Stimulated activated memory B cell treated with anti-CD40 and anti-IgM and Interleukin-4, amounts not matched to agents 10 μg/mL and 1 μg/mL and 100 μg/mL, for 72 hours (primary cell): ENCODE measurements around the gene KRTAP4-3.
"Not testable (repeated sequence)": the region's sequence is repeated elsewhere in the genome, so short reads cannot be mapped to it uniquely, and the experiment has no call there.

Experiments
- ATAC-seq: fragments of 150-1000 bp; cut with Tn5 transposase; 2 replicates; pipeline ENCODE4 v1.10.0; 2021
- H3K27ac Mint-ChIP-seq: one replicate; pipeline ENCODE4 v1.8.0; 2022; ENCODE audit warnings: mild to moderate bottlenecking, mixed read lengths
- H3K27me3 Mint-ChIP-seq: one replicate; pipeline ENCODE4 v1.8.0; 2022; ENCODE audit warnings: mixed read lengths
- H3K36me3 Mint-ChIP-seq: one replicate; pipeline ENCODE4 v1.8.0; 2022; ENCODE audit warnings: mixed read lengths
- H3K4me1 Mint-ChIP-seq: one replicate; pipeline ENCODE4 v1.8.0; 2022; ENCODE audit warnings: mixed read lengths
- H3K4me3 Mint-ChIP-seq: one replicate; pipeline ENCODE4 v1.8.0; 2022; ENCODE audit warnings: mild to moderate bottlenecking, moderate library complexity, mixed read lengths
- H3K9me3 Mint-ChIP-seq: one replicate; pipeline ENCODE4 v1.8.0; 2022; ENCODE audit warnings: mixed read lengths

The KRTAP4-3 gene

GRCh38 chr17:41140360-41141131, 27.5 kb downstream of the KRTAP4-3 start, which contains the start of gene KRTAP4-6:
Gene KRTAP4-6, minus strand, starts transcription at chr17:41140544. Its CDS starts 57 bp downstream, at chr17:41140487.
- Mint-ChIP-seq H3K9me3 (peaks cover 33% of the 10 kb centered on the region), H3K36me3 (peaks cover 22% of the 10 kb centered on the region), H3K4me3 (no peak within 1 kb of the TSS), H3K4me1 (no peaks in the 10 kb centered on the region), H3K27me3 (peaks cover 25% of the 10 kb centered on the region), H3K27ac (no peak within 1 kb of the TSS)
- no peak for ATAC-seq

DNA sequence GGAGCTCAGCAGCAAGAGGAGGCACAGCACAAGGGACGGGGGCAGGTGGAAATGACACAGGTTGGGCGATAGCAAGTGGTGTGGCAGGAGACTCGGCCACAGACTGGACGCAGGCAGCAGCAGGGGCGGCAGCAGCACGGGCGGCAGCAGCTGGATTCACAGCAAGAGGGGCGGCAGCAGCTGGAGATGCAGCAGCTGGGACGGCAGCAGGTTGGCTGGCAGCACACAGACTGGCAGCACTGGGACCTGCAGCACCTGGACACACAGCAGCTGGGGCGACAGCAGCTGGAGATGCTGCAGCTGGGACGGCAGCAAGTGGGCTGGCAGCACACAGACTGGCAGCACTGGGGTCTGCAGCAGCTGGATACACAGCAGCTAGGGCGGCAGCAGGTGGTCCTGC, 28.2 kb downstream of the KRTAP4-3 start:
- not testable (repeated sequence) for ATAC-seq, H3K27ac Mint-ChIP-seq, H3K4me1 Mint-ChIP-seq, H3K4me3 Mint-ChIP-seq
- Mint-ChIP-seq H3K27me3 (peaks cover 25% of the 10 kb centered on the region), H3K36me3 (peaks cover 22% of the 10 kb centered on the region), H3K9me3 (peaks cover 33% of the 10 kb centered on the region)

GRCh38 chr17:41133880-41134735, 33.9 kb downstream of the KRTAP4-3 start:
- no peak for ATAC-seq
- Mint-ChIP-seq H3K36me3 (peaks cover 6% of the 10 kb centered on the region), H3K4me1 (peaks cover 9% of the 10 kb centered on the region), H3K27me3 (peaks cover 8% of the 10 kb centered on the region), H3K4me3 (no peak overlapping the region), H3K27ac (no peak overlapping the region), H3K9me3 (peaks cover 10% of the 10 kb centered on the region)

GRCh38 chr17:41131979-41132378, 36.0 kb downstream of the KRTAP4-3 start:
- Mint-ChIP-seq H3K4me3 (no peak overlapping the region), H3K4me1 (peaks cover 9% of the 10 kb centered on the region), H3K27ac (no peak overlapping the region), H3K36me3 (no peaks in the 10 kb centered on the region), H3K9me3 (peaks cover 4% of the 10 kb centered on the region), H3K27me3 (no peaks in the 10 kb centered on the region)
- peak; percentile 76 for ATAC-seq

GRCh38 chr17:41127371-41127770, 40.6 kb downstream of the KRTAP4-3 start:
- no peak for ATAC-seq
- H3K4me1 Mint-ChIP-seq, result peaks cover 29% of the 10 kb centered on the region

GRCh38 chr17:41126412-41126811, 41.6 kb downstream of the KRTAP4-3 start:
- H3K4me1 Mint-ChIP-seq, result peaks cover 21% of the 10 kb centered on the region
- H3K4me3 Mint-ChIP-seq, result no peak overlapping the region
- H3K9me3 Mint-ChIP-seq, result peaks cover 3% of the 10 kb centered on the region
- H3K27ac Mint-ChIP-seq, result no peak overlapping the region
- H3K27me3 Mint-ChIP-seq, result peaks cover 28% of the 10 kb centered on the region
- no peaks in the 10 kb centered on the region for H3K36me3 Mint-ChIP-seq
- no peak for ATAC-seq

More at GRCh38 chr17:41127371-41127770, 40.6 kb downstream of the KRTAP4-3 start:
- Mint-ChIP-seq H3K36me3 (no peaks in the 10 kb centered on the region), H3K9me3 (peaks cover 2% of the 10 kb centered on the region), H3K27me3 (peaks cover 23% of the 10 kb centered on the region), H3K27ac (no peak overlapping the region), H3K4me3 (no peak overlapping the region)

GRCh38 chr17:41125064-41125463, 43.0 kb downstream of the KRTAP4-3 start:
- Mint-ChIP-seq H3K27me3 (peaks cover 28% of the 10 kb centered on the region), H3K4me1 (peaks cover 28% of the 10 kb centered on the region), H3K9me3 (peaks cover 3% of the 10 kb centered on the region), H3K27ac (no peak overlapping the region), H3K4me3 (no peak overlapping the region), H3K36me3 (no peaks in the 10 kb centered on the region)
- ATAC-seq, result no peak

DNA sequence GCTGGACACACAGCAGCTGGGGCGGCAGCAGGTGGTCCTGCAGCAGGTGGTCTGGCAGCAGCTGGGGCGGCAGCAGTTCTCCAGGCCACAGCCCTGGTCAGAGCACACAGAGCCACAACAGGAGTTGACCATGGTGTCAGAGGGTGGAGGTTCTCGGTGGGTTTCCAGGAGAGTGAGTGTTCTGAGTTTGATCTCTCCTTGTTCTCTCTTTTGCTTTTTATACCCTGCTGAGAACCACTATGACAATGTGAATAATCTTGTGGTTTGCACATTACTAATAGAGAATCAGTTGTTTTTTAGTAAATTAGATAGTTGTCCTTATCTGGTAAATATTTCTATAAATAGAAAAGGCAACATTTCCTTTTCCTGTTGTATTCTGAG, 44.0 kb downstream of the KRTAP4-3 start, which contains the start of gene KRTAP4-12:
Gene KRTAP4-12, minus strand, starts transcription at position 192 of the 381 bp plus-strand sequence. Its CDS starts 60 bp downstream, at position 132.
- not testable (repeated sequence) for H3K9me3 Mint-ChIP-seq, H3K4me3 Mint-ChIP-seq, ATAC-seq, H3K27ac Mint-ChIP-seq, H3K36me3 Mint-ChIP-seq
- peaks cover 28% of the 10 kb centered on the region for H3K27me3 Mint-ChIP-seq
- peaks cover 33% of the 10 kb centered on the region for H3K4me1 Mint-ChIP-seq

GRCh38 chr17:41123292-41123990, 44.6 kb downstream of the KRTAP4-3 start:
- not testable (repeated sequence) for H3K4me3 Mint-ChIP-seq, ATAC-seq, H3K9me3 Mint-ChIP-seq, H3K36me3 Mint-ChIP-seq, H3K27ac Mint-ChIP-seq
- Mint-ChIP-seq H3K27me3 (peaks cover 28% of the 10 kb centered on the region), H3K4me1 (peaks cover 33% of the 10 kb centered on the region)

- no peak for ATAC-seq
- Mint-ChIP-seq H3K36me3 (peaks cover 5% of the 10 kb centered on the region), H3K4me3 (no peak overlapping the region), H3K4me1 (peaks cover 44% of the 10 kb centered on the region), H3K9me3 (peaks cover 3% of the 10 kb centered on the region), H3K27ac (no peak overlapping the region), H3K27me3 (peaks cover 40% of the 10 kb centered on the region)
These were observed 46.3 kb downstream of the KRTAP4-3 start for GRCh38 chr17:41121742-41122141.

DNA sequence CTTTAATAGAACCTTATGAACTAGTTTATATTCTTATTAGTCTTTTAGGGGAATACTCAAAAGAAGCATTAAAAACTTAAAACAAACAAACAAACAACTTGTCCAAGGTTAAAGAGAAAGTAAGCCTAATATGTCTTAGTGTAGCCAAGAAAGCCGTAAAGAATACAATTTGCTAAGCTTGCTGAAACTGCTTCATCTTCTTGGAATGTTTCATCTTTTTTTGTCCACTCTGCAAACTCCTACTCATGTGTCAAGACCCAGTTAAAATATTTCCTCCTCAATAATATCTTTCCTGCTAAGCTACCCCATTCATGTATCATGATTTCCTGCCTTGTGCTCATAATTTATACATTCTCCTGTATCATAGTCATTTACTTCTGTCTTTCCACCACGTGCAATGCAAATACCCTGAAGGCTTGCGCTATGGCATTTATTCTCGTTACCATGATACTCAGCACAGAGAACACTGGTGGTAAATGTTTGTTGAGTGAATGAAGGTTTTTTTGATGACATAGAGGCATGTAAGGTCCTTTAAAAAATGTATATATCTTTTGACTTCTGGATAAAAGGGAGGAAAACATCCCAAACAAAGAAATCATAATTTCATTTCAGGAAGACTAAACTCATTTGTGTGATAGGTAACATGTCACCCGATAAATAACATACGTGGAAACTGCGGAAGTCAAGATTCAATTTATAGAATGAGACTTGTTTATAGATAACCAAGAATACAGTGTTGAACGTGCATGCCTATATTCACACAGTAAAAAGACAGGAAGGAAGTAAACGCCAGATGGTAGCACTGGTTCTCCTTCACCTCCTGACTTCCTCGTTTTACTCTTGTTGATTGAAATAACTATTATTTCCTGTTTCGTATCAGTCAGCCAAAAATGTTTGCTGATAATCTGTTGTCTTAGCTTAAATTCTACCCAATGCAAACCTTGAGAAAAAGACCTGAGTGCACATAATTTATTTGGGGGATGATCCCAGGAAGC, 48.0 kb downstream of the KRTAP4-3 start:
- Mint-ChIP-seq H3K4me1 (peaks cover 50% of the 10 kb centered on the region), H3K4me3 (peak overlapping the region; percentile 44), H3K27me3 (peaks cover 41% of the 10 kb centered on the region), H3K27ac (peak overlapping the region; percentile 61)
- H3K9me3 Mint-ChIP-seq, H3K36me3 Mint-ChIP-seq: not testable (repeated sequence)
- ATAC-seq, result peak; percentile 64

DNA sequence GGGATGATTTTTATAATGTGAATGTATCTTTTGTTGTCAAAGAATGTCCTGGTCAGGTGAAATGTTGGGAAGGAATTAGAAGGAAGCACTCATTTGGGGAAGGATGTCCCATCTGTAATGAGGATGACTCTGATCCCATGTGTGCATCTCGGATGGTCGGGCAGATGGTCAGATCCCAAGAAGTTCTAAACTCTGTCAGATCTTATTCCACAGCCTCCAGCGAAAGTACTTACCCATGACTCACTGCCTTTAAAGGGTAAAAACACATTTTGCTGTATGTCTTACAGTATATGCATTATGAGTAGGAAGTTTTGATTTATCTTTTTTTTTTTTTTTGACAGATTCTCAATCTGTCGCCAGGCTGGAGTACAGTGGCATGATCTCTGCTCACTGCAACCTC, 49.3 kb downstream of the KRTAP4-3 start:
- peaks cover 3% of the 10 kb centered on the region for H3K9me3 Mint-ChIP-seq
- peaks cover 39% of the 10 kb centered on the region for H3K4me1 Mint-ChIP-seq
- no peak overlapping the region for H3K4me3 Mint-ChIP-seq
- peaks cover 5% of the 10 kb centered on the region for H3K36me3 Mint-ChIP-seq
- H3K27ac Mint-ChIP-seq, result no peak overlapping the region
- peaks cover 31% of the 10 kb centered on the region for H3K27me3 Mint-ChIP-seq
- ATAC-seq, result no peak

GRCh38 chr17:41117846-41118386, 50.1 kb downstream of the KRTAP4-3 start, which contains the start of gene KRTAP4-11:
Gene KRTAP4-11, minus strand, starts transcription at chr17:41118373. Its CDS starts 58 bp downstream, at chr17:41118315.
- Mint-ChIP-seq H3K27me3 (peaks cover 23% of the 10 kb centered on the region), H3K4me1 (peaks cover 31% of the 10 kb centered on the region)
- H3K9me3 Mint-ChIP-seq, ATAC-seq, H3K27ac Mint-ChIP-seq, H3K4me3 Mint-ChIP-seq, H3K36me3 Mint-ChIP-seq: not testable (repeated sequence)
